Panc1 (cell line): ENCODE results near the gene KAT8. TPM values are rescaled to one million over a fixed set of nuclear protein-coding genes. Genes with fewer than 3 reads are reported as not detected.

Experiments used
- ATAC-seq: fragments of 200-7000 bp; cut with Tn5 transposase; 2 replicates; pipeline ENCODE4 v1.9.1; 2020; ENCODE audit warnings: mild to moderate bottlenecking, moderate library complexity
- BruUV-seq: library from RNA; stranded (reverse); fragments of 400-500 nt; replicated peaks from 2 replicates; lab custom pipeline; 2021; lab: Mats Ljungman, UMichigan
- CTCF ChIA-PET: fragments of 300-600 bp; sonication (Branson Sonifier 250); formaldehyde crosslinking; loops from one replicate; lab custom pipeline; 2022; ENCODE audit warnings: antibody characterized with exemption; lab: Charles Lee
- POLR2A ChIA-PET: fragments of 300-600 bp; sonication (Branson Sonifier 250); formaldehyde crosslinking; loops from one replicate; lab custom pipeline; 2022; ENCODE audit warnings: antibody characterized with exemption; lab: Charles Lee
- DNase-seq: peaks from one replicate; pipeline ENCODE4 v3.0.0-alpha.2; 2010; ENCODE audit warnings: low read depth, low spot score
- H3K27ac ChIP-seq: 2 replicates; pipeline ENCODE4 v1.5.1; 2011; ENCODE audit warnings: mild to moderate bottlenecking, low read length, inconsistent platforms
- H3K27me3 ChIP-seq: fragments of 200-500 bp; sonication (Bioruptor generic); 2 replicates; pipeline ENCODE4 v1.6.0; 2014; ENCODE audit warnings: low read length, inconsistent platforms; ENCODE audit not compliant: control insufficient read depth, insufficient read depth
- H3K36me3 ChIP-seq: fragments of 200-500 bp; sonication (Bioruptor generic); 2 replicates; pipeline ENCODE4 v1.5.1; 2014; ENCODE audit warnings: inconsistent platforms, mild to moderate bottlenecking, low read length, moderate library complexity; ENCODE audit not compliant: control insufficient read depth, insufficient read depth
- H3K4me1 ChIP-seq: 2 replicates; pipeline ENCODE4 v1.5.1; 2011; ENCODE audit warnings: inconsistent platforms, mild to moderate bottlenecking, low read length, moderate library complexity; ENCODE audit not compliant: control insufficient read depth, insufficient read depth
- H3K4me3 ChIP-seq, 2 experiments: 2 replicates each; pipeline ENCODE4 v1.5.1; 2011 to 2012; ENCODE audit warnings: low read depth in 2 of 2, low read length in 2 of 2, mild to moderate bottlenecking in 2 of 2, inconsistent platforms in 1 of 2, moderate library complexity in 1 of 2
- H3K9me3 ChIP-seq: fragments of 200-500 bp; sonication (Bioruptor generic); 2 replicates; pipeline ENCODE4 v1.5.1; 2014; ENCODE audit warnings: low read depth, mild to moderate bottlenecking, inconsistent platforms, low read length, moderate library complexity; ENCODE audit not compliant: control insufficient read depth, insufficient read depth
- CTCF ChIP-seq: fragments of 450-650 bp; IDR thresholded peaks from 2 replicates; pipeline ENCODE4 v1.5.1; 2017; ENCODE audit warnings: mild to moderate bottlenecking
- POLR2AphosphoS5 ChIP-seq: IDR thresholded peaks from 2 replicates; pipeline ENCODE4 v1.6.1; 2012; ENCODE audit warnings: mild to moderate bottlenecking, low read depth, low read length, moderate library complexity
- REST ChIP-seq, 2 experiments: IDR thresholded peaks; 2 replicates each; pipeline ENCODE4 v1.6.1; 2011 to 2012; ENCODE audit warnings: low read depth in 2 of 2, control low read depth in 1 of 2, low read length in 1 of 2, mild to moderate bottlenecking in 1 of 2, moderate library complexity in 1 of 2; ENCODE audit not compliant: insufficient read depth in 1 of 2
- SIN3A ChIP-seq: IDR thresholded peaks from 2 replicates; pipeline ENCODE4 v1.6.1; 2012; ENCODE audit warnings: low read depth, mild to moderate bottlenecking, low read length, moderate library complexity, borderline replicate concordance; ENCODE audit not compliant: insufficient read depth
- TCF7L2 ChIP-seq: IDR thresholded peaks from 2 replicates; pipeline ENCODE4 v1.6.1; 2011; ENCODE audit warnings: mild to moderate bottlenecking, low read depth, low read length, inconsistent platforms
- in situ Hi-C: cut with HindIII; loops from 2 replicates; pipeline ENCODE4 v1.10.0; 2016; ENCODE audit warnings: low sequenced_read_pairs, low pct_unique_long_range_greater_than_20kb
- intact Hi-C: fragments of 100-400 bp; cut with micrococcal nuclease; formaldehyde crosslinking; loops from one replicate; pipeline ENCODE4 v1.10.0; 2022; ENCODE audit not compliant: unreplicated experiment
- total RNA-seq: library from RNA; stranded (reverse); gene quantifications from one replicate; pipeline ENCODE4 v1.2.1, GENCODE V29; 2021; ENCODE audit not compliant: unreplicated experiment

The KAT8 gene
- total RNA-seq, 1 experiment from 2014 or later, result 48.3 TPM

GRCh38 chr16:31134091-31134571, 16.7 kb downstream of the KAT8 start:
- H3K36me3 ChIP-seq, result no peaks in the 10 kb centered on the region
- H3K4me1 ChIP-seq, result peaks cover 9% of the 10 kb centered on the region
- ChIA-PET CTCF (interaction anchor here (0.5 to 0.7 kb wide), 2 partner anchors 17 to 260 kb away, joined by 4 to 9 read pairs; no protein-coding TSS in a partner anchor), POLR2A (no interaction called here)
- no peak overlapping the region for H3K27ac ChIP-seq
- ATAC-seq, result no peak
- no peaks in the 10 kb centered on the region for H3K9me3 ChIP-seq
- TF ChIP-seq REST (IDR thresholded peaks at IDR 0.05; ENCODE audit: insufficient read depth in 1 of 2, low read depth in 2 of 2, low read length in 1 of 2) (no peak), SIN3A (no peak), POLR2AphosphoS5 (no peak), TCF7L2 (no peak)
- DNase-seq, result no peak
- intact Hi-C loops, result no loop called here
- H3K27me3 ChIP-seq, result no peaks in the 10 kb centered on the region
- no peak overlapping the region for H3K4me3 ChIP-seq
- in situ Hi-C loops, result no loop called here
- BruUV-seq, result no TSS peak

GRCh38 chr16:31134625-31135534, 17.4 kb downstream of the KAT8 start:
- Histone ChIP-seq H3K4me3 (no peak overlapping the region), H3K27ac (no peak overlapping the region), H3K4me1 (peaks cover 9% of the 10 kb centered on the region), H3K27me3 (no peaks in the 10 kb centered on the region), H3K36me3 (no peaks in the 10 kb centered on the region), H3K9me3 (no peaks in the 10 kb centered on the region)
- ATAC-seq (no peak), DNase-seq (no peak)
- CTCF ChIA-PET, result interaction anchor here (0.5 to 0.7 kb wide), 4 partner anchors 18 to 359 kb away, joined by 3 to 9 read pairs (median 4); no protein-coding TSS in a partner anchor
- intact Hi-C loops, result no loop called here
- no TSS peak for BruUV-seq
- in situ Hi-C loops, result no loop called here
- TF ChIP-seq POLR2AphosphoS5 (no peak), CTCF (no peak), REST (IDR thresholded peaks at IDR 0.05; ENCODE audit: insufficient read depth in 1 of 2, low read depth in 2 of 2, low read length in 1 of 2) (no peak), SIN3A (no peak), TCF7L2 (no peak)
- POLR2A ChIA-PET, result no interaction called here
